ENCODE data around the gene SEC16A. TPM values are rescaled to one million over a fixed set of nuclear protein-coding genes. Genes with fewer than 3 reads are reported as not detected.
A peak's percentile ranks its signal among the peaks of the same experiment; 100 is the strongest.

SEC16A gene
- total RNA-seq, 1 experiment from 2014 or later = 22.7 TPM

DNA sequence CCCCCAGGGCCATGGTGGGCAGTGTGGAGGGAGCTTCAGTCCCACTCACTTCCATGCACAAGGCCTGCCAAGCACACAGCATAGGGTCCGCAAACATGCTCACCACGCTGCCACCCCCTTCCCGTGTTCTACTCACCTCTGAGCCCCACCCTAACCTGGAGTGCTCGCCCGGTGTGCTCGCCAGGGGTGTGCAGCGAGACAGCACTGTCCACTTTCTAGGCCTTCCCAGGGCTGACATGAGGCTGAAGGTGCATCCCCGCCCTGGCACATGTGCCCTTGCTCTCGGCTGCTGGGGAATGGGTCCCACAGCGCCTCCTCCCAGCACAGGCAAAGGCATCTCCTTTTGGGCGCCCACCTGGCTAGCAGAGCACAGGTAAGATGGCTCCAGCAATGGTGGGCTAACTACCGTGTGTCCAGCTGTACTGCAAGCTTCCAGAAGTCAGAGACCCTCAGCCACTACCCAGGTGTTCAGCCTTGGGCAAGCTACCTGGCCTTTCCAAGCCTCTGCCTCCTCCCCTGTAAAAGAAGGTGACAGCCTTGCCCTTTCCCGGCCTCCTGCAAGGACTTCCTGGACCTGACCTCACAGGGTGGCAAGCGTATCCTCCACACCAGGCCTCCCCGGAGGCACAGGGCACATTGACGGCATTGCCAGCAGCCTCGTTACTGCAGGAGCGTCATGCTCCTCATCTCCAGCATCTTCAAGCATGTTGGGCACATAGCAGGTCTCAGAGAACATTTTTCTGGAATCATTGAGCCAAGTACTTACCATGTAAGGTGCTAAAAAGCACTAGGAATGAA lies 4.2 kb upstream of the SEC16A start:
- no peak for DNase-seq (ENCODE audit: low read depth)

DNA sequence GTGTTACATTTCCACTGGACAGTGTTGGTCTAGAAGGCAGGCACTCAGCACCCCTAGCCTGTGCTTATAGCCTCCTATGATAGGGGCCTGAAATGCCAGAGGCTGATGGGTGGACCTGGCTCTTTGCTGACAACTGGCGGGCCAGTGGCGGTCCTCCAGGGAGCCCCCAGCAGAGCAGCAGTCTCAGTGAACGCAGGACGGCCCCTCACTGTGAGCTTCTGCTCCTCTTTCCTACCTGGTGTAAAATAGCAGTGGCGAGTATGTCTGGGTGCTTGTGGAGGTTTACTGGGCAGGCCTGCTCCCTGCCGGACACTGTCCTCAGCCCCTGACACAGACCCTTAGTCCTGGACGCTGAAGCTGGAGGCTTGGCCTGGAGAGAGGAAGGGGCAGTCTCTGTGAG lies 3.3 kb upstream of the SEC16A start:
- DNase-seq (ENCODE audit: low read depth) = no peak

DNA sequence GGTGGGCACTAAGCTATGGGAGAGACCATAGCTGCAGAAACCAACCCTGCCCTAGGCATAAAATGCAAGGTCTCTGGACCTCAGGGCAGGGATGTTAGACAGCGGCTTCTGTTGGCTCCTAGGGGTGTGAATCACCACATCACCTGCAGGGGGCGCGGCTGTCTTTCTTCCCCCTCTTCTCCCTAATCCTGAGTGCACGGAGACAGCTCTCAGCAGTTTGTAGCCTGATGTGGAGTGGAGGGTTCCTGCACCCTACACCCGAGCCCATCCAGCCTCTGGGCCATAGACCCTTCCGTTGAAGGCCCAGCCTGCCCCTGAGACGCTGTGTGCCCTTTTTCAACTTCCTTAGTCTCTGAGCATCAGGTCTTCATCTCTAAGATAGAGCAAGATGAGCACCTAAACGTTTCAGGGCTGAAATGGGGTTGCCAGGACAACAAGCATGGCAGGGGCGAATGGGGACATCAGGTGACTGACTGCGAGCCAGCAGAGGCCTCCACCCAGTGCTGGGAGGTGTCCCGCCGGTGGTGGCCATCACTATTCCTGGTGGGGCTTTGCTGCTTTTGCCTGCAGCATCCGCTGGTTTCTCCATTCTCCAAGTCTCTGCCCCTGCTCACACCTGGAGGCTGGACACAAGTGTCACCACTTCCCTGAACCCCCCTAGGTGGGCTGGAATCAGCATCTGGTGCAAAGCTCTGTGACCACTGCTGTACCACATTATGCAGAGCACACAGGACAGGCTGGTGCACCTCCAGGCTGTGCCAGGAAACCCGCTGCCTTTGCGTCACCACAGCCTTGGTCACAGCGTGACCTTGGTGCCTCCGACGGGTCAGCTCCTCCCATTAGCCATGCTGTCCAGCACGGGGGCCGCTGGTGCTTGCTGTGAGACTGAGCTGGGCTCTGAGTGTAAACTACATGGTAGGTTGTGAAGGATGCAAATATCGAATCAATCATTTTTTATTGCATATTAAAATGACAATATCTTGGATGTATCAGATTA lies 2.5 kb upstream of the SEC16A start:
- peak; percentile 81 for DNase-seq (ENCODE audit: low read depth)

DNA sequence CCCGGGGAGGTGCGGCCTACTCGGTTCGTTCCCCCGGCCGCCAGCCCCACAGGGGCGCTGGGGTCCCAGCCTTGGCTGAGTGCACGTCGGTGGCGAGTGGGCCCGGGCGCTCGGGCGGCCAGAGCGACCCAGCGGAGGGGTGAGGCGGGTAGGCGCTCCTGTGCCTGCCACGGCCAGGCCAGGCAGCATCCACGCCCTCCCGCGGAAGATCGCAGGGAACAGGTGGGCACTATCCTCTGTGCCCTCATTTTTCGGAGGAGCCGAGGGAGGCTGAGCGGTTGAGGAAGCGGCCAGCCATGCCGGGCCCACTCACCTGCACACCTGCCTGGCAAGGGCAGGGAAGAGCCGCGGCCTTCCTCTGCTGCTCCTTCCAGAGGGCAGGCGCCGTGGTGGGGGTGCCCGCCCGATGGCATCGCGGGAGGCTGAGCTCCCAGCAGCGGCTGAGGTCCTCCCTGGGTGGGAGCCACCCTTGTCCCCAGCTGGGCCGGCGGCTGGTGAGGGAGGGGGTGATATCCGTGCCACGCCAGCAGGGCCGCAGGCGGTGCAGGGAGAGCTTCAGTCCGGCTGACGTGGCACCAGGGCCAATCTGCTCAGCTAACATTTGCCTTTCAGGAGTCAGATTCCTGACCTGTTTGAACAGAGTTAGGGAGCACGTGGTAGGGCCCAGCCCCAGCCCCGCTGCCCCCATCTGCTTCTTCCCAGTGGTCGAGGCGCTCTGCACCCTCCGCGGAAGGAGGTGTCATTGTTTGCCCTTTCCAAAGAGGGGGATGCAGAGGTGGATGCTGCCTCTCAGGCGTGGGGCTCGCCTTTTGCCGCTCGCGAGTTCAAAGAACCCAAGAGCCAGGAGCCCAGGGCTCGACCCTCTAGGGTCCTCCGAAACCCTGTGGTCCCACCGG lies 1.6 kb upstream of the SEC16A start:
- DNase-seq (ENCODE audit: low read depth) = no peak

DNA sequence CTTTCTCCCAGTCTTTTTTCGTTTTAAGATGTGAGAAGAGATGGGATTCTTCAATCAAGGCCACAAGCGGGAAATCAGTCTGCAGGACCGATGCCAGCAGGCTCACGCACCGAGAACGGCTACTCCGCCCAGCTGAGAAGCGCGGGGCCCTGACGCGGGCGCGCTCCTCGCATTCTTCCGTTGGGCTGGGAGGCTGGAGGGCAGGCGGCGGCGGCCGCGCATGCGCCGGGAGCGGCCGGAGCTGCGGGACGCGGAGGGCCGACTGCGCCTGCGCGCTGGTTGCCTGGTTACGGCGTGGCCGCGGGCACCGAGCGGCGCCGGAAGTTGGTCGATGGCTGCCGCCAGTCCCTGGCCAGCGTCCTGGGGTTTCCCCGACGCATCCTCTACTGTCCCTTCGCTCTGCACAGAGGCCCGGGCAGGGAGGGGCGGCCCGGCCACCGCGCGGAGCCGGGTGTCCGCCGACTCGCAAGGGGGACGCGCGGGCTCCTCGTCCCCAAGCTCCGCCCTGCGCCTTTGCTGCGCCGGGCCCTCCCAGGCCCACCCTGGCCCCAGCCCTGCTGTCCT lies 831 bp upstream of the SEC16A start:
- DNase-seq (ENCODE audit: low read depth) = peak; percentile 89

DNA sequence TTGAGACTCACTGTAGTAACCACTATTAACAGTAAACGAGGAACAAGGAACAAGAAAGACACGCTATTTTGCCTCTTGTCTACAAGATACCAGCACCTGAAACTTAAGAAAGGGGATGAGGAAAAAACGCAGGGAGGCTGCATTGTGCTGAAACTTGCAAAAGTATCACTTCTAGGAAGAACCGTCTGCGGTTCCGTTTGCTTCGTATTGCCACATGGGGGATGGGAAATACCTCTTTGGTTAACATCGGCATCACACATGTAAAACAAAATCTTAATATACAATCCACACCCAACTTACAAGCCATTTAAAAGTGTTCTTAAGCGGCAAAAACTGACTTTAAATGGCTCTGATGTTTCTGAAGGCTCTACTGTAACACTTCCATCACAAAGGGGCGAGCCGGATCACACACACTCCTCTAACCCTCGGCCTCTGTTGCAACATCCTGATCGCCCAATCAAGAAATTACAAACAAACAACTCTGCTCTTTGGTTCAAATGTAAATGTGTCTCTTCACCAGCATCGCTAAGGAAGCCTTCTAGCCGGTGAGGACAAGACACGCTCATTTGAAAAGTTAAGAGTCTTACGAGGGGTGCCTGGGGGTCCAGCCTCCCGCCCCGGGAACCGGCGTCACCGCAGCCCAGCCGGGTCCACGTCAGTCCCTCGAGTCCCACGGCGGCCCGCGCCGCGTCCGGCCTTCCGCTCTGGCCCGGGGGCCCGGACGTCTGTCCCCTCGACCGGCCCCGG lies 621 bp downstream of the SEC16A start:
- peak; percentile 21 for DNase-seq (ENCODE audit: low read depth)

DNA sequence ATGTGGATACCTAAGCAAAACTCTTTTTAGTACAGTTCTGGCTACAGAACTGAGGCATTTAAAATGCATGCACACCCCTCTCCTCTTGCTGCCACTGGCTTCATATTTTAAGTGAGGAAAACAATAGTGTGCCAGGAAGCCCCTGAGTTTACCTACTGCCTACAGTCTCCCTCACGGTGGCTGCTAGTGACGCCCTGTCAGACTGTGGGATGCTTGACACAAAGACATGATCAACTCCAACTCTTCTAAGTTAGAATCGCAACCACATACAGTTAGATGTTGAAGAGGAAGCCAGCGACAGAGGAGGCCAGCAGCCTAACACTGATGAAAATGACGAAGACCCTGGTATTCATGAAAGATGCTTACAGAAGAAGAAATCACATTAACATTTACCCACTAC lies 1.3 kb downstream of the SEC16A start:
- DNase-seq (ENCODE audit: low read depth) = no peak

DNA sequence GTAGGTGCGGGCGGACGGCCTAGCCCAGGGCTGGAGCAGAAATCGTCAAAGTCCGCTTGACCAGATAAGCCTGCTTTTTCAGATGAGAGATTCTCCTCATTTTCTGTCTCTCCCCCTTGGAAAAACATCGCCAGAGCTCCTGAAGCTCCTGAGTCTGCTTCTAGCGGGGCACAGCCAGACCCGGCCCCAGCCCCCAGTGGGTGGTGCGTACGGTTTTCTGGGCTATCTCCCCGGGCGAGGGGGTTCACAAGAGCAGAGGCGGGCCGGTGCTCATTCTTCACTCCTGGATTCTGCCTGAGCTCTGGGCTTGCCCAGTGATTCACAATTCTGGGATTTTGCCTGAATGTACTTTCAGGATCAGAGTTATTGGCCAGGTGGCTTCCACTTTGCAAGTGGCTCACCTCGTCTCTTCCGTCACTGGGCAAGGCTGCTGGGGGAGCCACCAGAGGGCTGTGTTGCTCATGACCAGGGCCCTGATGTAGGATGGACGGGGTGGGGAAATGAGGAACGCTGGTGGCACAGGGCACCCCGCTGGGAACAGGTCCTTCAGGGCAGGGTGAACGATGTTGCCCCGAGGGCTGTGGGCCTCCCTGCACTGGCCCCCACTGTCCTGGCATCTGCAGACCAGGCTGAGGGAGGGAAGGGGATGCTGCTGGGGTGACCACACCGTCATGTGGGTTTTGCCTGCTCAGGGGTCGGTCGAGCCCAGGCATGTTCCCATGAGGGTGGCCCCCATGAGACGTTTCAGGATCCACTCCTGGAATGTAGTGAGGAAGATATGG lies 6.3 kb downstream of the SEC16A start:
- DNase-seq (ENCODE audit: low read depth) = no peak

DNA sequence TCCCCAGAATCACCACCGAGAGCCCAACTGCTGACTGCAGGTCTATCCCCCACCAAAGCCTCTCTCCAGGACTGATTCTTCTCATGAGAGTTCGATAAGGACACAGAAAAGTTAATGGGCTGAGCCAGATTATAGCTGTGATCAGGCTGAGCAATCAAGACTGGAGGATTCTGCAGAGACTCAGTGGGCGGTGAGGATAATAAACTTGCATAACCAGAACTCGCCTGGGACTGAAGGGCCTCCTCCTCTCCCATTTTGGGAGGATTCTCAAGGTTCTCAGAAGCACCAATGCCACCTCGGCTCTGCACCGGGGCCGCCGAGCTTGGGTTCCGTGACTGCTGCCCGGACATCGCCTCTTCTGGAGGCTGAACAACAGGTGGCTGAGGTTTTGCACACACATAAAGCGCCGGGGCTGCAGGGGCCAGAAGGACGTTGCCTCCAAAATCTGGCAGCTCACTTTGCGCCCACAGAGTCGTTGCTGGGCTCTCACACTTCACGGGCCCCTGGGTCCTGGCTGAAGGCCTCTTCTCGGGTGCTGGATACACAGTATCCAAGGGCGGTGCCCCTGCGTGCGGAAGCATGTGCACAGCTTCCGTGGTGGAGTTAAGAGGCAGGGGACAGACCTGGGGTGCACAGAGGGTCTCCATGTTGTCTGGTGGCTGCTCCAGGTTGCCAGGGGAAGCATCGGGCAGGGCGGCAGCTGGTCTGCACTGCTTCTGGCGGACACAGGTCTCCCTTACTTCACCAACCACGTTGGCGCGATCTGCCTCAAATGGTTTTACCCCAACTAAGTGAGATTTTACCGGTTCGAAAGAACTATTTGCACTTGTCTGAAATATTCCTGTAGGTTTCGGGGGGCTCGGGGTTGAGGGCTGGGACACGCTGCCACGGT lies 7.6 kb downstream of the SEC16A start:
- DNase-seq (ENCODE audit: low read depth) = no peak

DNA sequence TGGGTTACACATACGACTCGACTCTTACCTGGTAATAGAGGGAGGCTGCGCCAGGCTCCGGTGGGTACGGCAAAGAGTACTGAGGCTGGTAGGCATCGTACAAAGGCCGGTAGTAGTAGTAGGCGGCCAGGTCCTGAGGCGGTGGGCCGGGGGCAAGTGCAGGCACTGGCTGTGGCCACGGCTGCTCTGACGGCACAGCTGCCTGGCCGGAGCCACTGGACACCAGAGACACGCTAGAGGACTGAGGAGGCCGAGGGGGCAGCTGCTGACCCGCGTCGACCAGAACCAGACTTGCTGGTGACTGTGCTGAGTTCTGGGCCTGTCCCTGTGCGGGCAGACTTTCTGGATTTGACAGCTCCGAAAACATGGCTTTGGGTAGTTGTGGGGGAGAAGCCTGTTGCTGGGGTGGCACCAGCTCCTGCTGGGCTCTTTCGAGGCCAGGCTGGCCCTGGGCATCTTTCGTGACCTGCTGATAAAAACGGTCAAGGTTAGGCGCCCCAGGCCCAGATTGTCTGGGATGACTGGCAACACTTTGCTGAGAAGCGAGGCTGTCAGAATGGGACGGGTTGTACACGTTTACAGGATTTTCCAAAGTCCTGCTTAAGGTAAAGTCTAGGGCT lies 8.7 kb downstream of the SEC16A start:
- no peak for DNase-seq (ENCODE audit: low read depth)

DNA sequence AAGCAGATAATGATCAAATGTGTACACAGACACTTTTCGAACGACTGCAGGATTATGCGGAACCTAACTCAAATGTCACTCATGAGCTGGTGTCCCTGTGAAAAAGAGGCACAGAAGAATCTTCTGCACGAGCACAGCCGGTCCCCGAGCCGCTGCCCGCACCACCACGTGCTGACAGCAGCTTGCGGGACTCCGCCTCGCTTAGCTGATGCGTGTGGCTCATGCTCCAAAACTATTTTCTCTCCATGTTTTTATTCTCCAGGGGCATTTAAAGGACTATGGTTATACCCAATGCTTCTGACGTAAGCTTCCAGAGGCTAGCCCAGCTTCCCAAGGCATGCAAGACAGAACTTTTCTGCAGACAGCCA lies 9.5 kb downstream of the SEC16A start:
- no peak for DNase-seq (ENCODE audit: low read depth)

DNA sequence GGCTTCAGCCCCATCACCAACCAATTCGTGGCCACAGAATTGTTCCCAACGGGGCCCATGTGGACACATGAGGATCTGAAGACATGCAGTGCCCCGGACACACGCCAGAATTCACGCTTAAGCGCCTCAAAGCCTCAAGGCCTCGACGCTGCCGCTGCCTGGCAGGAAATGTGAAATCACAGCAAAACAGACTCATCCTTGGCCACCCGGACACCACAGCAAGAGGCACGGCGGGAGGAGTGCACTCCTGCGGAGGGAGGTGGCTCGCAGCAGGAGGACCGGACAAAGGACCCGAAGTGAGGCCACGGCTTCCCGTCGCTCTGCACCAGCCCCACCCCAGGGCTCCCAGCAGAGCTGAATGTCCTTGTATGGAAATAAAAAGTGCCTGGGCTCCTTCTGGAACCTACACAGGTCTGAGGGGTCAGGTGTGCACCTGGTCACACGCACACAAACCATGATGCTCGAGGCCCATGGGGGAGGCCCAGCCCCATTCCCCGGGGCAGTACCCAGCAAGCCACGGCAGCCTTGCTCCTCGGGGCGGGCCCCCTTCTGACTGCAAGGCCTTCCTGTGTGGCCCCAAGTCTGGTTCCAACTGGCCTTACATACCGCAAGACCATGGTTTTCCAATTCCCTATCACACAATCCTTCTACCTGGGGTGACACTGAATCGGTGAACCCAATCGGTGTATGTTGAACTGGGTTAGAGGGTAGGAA lies 10.0 kb downstream of the SEC16A start:
- no peak for DNase-seq (ENCODE audit: low read depth)

DNA sequence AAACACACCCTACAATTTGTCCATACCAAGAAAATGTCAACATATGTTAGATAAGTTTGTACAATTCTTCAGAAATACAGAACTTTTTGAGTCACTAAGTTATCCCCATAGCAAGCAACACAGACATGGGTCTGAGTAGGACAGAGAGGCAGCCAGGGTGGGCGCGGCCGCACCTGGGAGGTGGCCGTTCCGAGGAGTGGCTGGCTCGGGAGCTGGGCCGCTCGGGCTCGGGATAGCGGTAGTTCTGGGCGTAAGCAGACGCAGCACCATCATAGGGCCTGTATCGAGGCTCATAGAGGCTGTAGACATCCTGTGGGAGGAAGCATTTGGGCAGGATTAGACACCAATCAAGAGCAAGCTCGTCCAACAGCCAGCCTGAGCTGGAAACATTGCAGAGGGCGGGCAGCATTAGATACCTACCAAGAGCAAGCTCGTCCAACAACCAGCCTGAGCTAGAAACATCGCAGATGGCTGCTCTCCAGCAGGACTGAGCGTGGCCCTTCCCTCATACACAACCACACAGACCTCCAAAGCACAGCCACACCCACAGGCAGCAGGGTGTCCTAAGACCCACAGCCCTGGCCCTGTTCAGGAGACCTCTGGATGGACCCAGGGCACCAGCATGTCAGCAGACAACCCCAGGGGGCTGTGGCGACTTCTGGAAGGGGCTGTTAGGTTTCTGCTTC lies 10.9 kb downstream of the SEC16A start:
- DNase-seq (ENCODE audit: low read depth) = no peak

DNA sequence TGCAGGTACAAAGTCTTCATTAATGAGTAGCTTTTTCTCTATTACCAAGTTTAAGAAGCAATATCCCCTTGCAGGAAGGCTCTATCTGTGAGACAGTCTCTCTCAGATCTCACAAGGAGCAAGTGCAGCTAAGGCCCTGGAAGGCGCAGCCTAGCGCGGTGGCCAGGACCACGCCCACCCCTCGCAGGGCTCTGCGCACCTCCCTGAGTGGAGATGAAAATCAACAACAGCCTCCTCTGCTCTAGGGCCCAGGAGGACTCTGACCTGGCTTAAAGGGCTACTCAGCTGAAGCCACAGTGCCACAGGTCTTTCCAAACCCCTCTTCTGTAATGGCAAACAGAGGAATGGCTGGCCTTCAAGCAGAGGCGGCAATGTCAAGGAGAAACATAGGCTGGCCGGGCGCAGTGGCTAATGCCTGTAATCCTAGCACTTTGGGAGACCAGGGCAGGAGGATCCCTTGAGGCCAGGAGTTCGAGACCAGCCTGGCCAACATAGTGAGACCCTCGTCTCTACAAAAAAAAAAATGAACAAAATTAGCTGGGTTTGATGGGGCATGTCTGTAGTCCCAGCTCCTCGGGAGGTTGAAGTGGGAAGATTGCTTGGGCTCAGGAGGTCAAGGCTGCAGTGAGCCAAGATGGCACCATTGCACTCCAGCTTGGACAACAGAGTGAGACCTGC lies 11.9 kb downstream of the SEC16A start:
- DNase-seq (ENCODE audit: low read depth) = no peak

DNA sequence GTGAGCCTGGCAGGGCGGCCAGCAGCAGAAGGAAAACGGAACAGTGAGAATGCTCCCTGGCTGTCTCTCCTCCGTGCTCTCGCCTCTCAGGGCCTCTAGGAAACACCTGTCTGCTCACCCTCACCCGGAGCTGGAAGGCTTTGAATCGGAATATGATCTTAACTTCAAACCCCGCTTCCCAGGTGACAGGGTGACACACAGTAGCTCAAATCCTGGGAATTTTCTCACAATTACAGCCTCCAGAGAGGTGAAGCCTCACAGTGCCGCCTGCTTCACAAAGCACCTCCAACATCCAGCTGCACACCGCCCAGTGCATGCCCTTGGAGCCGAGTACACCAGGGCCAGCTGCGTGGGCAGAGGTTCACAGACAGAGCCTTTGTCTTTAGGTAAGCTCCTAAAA lies 12.5 kb downstream of the SEC16A start:
- DNase-seq (ENCODE audit: low read depth) = no peak

DNA sequence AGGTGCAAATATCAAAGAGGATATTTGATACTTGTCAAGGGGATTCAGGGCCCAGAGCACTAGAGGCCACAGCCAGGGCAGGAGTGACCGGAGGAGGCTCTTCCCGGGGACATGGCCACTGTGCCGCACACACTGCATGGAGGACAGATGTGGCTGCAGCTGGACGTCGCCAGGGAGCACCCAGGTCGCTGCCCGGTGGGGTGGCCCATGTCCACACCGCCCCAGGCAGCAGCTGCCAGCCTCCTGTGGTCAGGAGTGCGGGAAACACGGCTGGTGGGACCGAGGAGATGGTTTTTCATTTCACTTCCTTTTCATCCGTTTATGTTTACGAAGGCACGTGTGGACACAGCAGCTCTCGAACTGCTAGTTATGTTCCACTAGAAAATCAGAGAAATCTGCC lies 15.1 kb downstream of the SEC16A start:
- no peak for DNase-seq (ENCODE audit: low read depth)
